KG1 (cell line): ENCODE data around the gene ZNF502.

ENCODE experiments used
- DNase-seq: peaks from one replicate; lab custom pipeline; 2025; lab: John Stamatoyannopoulos, UW

ZNF502 gene

GRCh38 chr3:44771424-44772098 lies 59.1 kb downstream of the ZNF502 start:
- DNase-seq, result no peak

GRCh38 chr3:44772099-44772442 lies 59.6 kb downstream of the ZNF502 start:
- no peak for DNase-seq
